Fibroblast of peridontal ligament (primary cell): Measurements from ENCODE around the gene PPP1R7.

Experiments used
- DNase-seq: peaks from one replicate; pipeline ENCODE4 v3.0.0-alpha.2; 2010; ENCODE audit errors: extremely low read depth

PPP1R7 gene

GRCh38 chr2:241140445-241140840 lies 9.8 kb upstream of the PPP1R7 start:
- DNase-seq = no peak

GRCh38 chr2:241141214-241141770 lies 9.0 kb upstream of the PPP1R7 start:
- DNase-seq = no peak

- DNase-seq = no peak
These were observed 8.2 kb upstream of the PPP1R7 start for GRCh38 chr2:241142063-241142462.

- DNase-seq = no peak
These were observed 7.7 kb upstream of the PPP1R7 start for GRCh38 chr2:241142593-241142992.

- no peak for DNase-seq
These were observed 4.0 kb upstream of the PPP1R7 start for GRCh38 chr2:241146286-241146685.

- DNase-seq = no peak
These were observed 2.9 kb upstream of the PPP1R7 start for GRCh38 chr2:241147336-241147735.

GRCh38 chr2:241148239-241148638 lies 2.0 kb upstream of the PPP1R7 start:
- DNase-seq = no peak

GRCh38 chr2:241148891-241149674 lies 1.2 kb upstream of the PPP1R7 start, which contains the start of gene PASK:
Gene PASK, minus strand, starts transcription at chr2:241149472. Its CDS starts 6,440 bp downstream, at chr2:241143032.
- peak; percentile 90 for DNase-seq

GRCh38 chr2:241149675-241149924 lies 667 bp upstream of the PPP1R7 start:
- no peak for DNase-seq

- peak; percentile 15 for DNase-seq
These were observed 628 bp downstream of the PPP1R7 start for GRCh38 chr2:241150660-241151530.

GRCh38 chr2:241151934-241152660 lies 1.8 kb downstream of the PPP1R7 start:
- no peak for DNase-seq

- DNase-seq = no peak
These were observed 3.3 kb downstream of the PPP1R7 start for GRCh38 chr2:241153616-241154015.

GRCh38 chr2:241154915-241155314 lies 4.6 kb downstream of the PPP1R7 start:
- peak; percentile 24 for DNase-seq

- no peak for DNase-seq
These were observed 5.7 kb downstream of the PPP1R7 start for GRCh38 chr2:241155936-241156335.

GRCh38 chr2:241156971-241157441 lies 6.7 kb downstream of the PPP1R7 start:
- DNase-seq = no peak

GRCh38 chr2:241157841-241158545 lies 7.7 kb downstream of the PPP1R7 start:
- peak; percentile 26 for DNase-seq

GRCh38 chr2:241158546-241158900 lies 8.3 kb downstream of the PPP1R7 start:
- DNase-seq = no peak

GRCh38 chr2:241159116-241159515 lies 8.8 kb downstream of the PPP1R7 start:
- DNase-seq = no peak

GRCh38 chr2:241160318-241160717 lies 10.1 kb downstream of the PPP1R7 start:
- no peak for DNase-seq

- DNase-seq = peak; percentile 95
These were observed 11.5 kb downstream of the PPP1R7 start for GRCh38 chr2:241161646-241162281.

GRCh38 chr2:241163601-241164118 lies 13.4 kb downstream of the PPP1R7 start:
- DNase-seq = no peak
